Effector memory CD4-positive, alpha-beta T cell (primary cell): ENCODE results near the gene MALRD1.

Experiments
- DNase-seq, 3 donors: peaks; one replicate each; pipeline ENCODE4 v3.0.0-alpha.2; 2020
- H3K27ac ChIP-seq: 2 replicates; pipeline ENCODE4 v1.7.0; 2013; ENCODE audit warnings: mild to moderate bottlenecking, low read length, moderate library complexity; ENCODE audit not compliant: insufficient read depth, poor library complexity, severe bottlenecking
- H3K27me3 ChIP-seq: replicated peaks from 2 replicates; pipeline ENCODE4 v1.7.0; 2013; ENCODE audit warnings: mild to moderate bottlenecking, low read length; ENCODE audit not compliant: insufficient read depth, control insufficient read depth, poor library complexity, severe bottlenecking
- H3K36me3 ChIP-seq: 2 replicates; pipeline ENCODE4 v1.7.0; 2013; ENCODE audit warnings: mild to moderate bottlenecking, low read length, moderate library complexity; ENCODE audit not compliant: control insufficient read depth, insufficient read depth
- H3K4me1 ChIP-seq: 2 replicates; pipeline ENCODE4 v1.7.0; 2013; ENCODE audit warnings: low read length, mild to moderate bottlenecking; ENCODE audit not compliant: control insufficient read depth, insufficient read depth, poor library complexity, severe bottlenecking
- H3K4me3 ChIP-seq: 2 replicates; pipeline ENCODE4 v1.7.0; 2013; ENCODE audit warnings: low read length, low read depth, mild to moderate bottlenecking; ENCODE audit not compliant: insufficient read depth, poor library complexity, severe bottlenecking
- H3K9me3 ChIP-seq: 2 replicates; pipeline ENCODE4 v1.7.0; 2013; ENCODE audit warnings: mild to moderate bottlenecking, low read length, moderate library complexity; ENCODE audit not compliant: control insufficient read depth

The MALRD1 gene

DNA sequence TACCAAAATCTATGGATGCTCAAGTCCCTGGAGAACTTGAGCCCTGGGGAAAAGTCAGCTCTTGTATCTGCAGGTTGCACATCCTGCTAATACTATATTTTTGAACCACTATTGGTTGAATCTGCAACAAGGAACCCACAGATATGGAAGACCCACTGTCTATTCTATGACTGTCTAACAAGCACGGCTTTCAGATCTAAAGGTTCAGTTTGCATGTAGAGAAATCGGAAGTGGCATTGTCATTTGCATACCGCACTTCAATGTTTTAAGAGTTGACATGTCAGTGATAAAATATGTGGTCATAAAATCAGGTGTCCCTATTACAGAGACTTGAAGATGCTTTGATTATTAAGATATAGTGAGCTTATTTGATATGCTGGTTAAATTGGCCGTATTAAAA lies 95.6 kb downstream of the MALRD1 start:
- Histone ChIP-seq H3K36me3 (no peaks in the 10 kb centered on the region), H3K27me3 (no peaks in the 10 kb centered on the region), H3K4me1 (no peaks in the 10 kb centered on the region), H3K4me3 (no peak overlapping the region), H3K9me3 (no peaks in the 10 kb centered on the region), H3K27ac (no peak overlapping the region)
- no peak for DNase-seq

DNA sequence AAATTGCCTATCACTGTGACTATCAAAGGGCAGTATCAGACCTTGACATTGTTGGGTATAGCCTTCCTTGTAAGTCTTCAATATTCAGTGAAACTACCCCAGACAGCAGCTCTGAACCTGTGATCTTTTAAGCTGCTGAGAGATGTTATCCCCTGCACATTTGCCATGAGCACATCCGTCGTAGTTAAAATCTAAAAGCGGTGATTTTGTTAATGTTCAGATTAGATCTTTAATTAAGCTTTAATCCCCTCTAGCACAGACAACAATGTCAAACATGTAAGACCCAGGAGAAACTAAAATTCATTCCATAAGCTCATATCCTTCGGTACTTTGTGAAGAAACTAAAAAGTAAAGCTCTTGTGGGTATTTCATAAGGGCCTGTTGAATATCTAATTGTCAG lies 105.8 kb downstream of the MALRD1 start:
- no peak overlapping the region for H3K27ac ChIP-seq
- no peaks in the 10 kb centered on the region for H3K4me1 ChIP-seq
- no peak overlapping the region for H3K4me3 ChIP-seq
- DNase-seq = no peak
- H3K9me3 ChIP-seq = no peaks in the 10 kb centered on the region
- H3K36me3 ChIP-seq = no peaks in the 10 kb centered on the region
- H3K27me3 ChIP-seq = no peaks in the 10 kb centered on the region

- no peak for DNase-seq
- Histone ChIP-seq H3K9me3 (no peaks in the 10 kb centered on the region), H3K27ac (no peak overlapping the region), H3K4me3 (no peak overlapping the region), H3K4me1 (no peaks in the 10 kb centered on the region), H3K27me3 (no peaks in the 10 kb centered on the region), H3K36me3 (no peaks in the 10 kb centered on the region)
Measured at GRCh38 chr10:19158358-19158757, 109.8 kb downstream of the MALRD1 start.

- H3K36me3 ChIP-seq = no peaks in the 10 kb centered on the region
Measured at GRCh38 chr10:19158870-19159269, 110.3 kb downstream of the MALRD1 start.

GRCh38 chr10:19164461-19164860 lies 115.9 kb downstream of the MALRD1 start:
- Histone ChIP-seq H3K36me3 (no peaks in the 10 kb centered on the region), H3K4me1 (no peaks in the 10 kb centered on the region), H3K9me3 (no peaks in the 10 kb centered on the region), H3K4me3 (no peak overlapping the region), H3K27ac (no peak overlapping the region), H3K27me3 (no peaks in the 10 kb centered on the region)
- DNase-seq = no peak

More at GRCh38 chr10:19158870-19159269, 110.3 kb downstream of the MALRD1 start:
- H3K4me1 ChIP-seq = no peaks in the 10 kb centered on the region
- no peak overlapping the region for H3K4me3 ChIP-seq
- H3K27ac ChIP-seq = no peak overlapping the region
- DNase-seq = no peak
- H3K9me3 ChIP-seq = no peaks in the 10 kb centered on the region
- H3K27me3 ChIP-seq = no peaks in the 10 kb centered on the region

GRCh38 chr10:19168584-19168983 lies 120.0 kb downstream of the MALRD1 start:
- no peak for DNase-seq
- Histone ChIP-seq H3K27ac (no peak overlapping the region), H3K4me3 (no peak overlapping the region), H3K27me3 (no peaks in the 10 kb centered on the region), H3K4me1 (no peaks in the 10 kb centered on the region), H3K36me3 (no peaks in the 10 kb centered on the region), H3K9me3 (no peaks in the 10 kb centered on the region)

- no peaks in the 10 kb centered on the region for H3K9me3 ChIP-seq
- no peak overlapping the region for H3K27ac ChIP-seq
- no peaks in the 10 kb centered on the region for H3K4me1 ChIP-seq
- DNase-seq = no peak
- no peaks in the 10 kb centered on the region for H3K27me3 ChIP-seq
- no peaks in the 10 kb centered on the region for H3K36me3 ChIP-seq
- no peak overlapping the region for H3K4me3 ChIP-seq
Measured at GRCh38 chr10:19169041-19169440, 120.4 kb downstream of the MALRD1 start.

- H3K36me3 ChIP-seq = no peaks in the 10 kb centered on the region
- no peak overlapping the region for H3K4me3 ChIP-seq
- no peak for DNase-seq
- no peak overlapping the region for H3K27ac ChIP-seq
- H3K4me1 ChIP-seq = no peaks in the 10 kb centered on the region
- H3K27me3 ChIP-seq = no peaks in the 10 kb centered on the region
- H3K9me3 ChIP-seq = no peaks in the 10 kb centered on the region
Measured at GRCh38 chr10:19169684-19170083, 121.1 kb downstream of the MALRD1 start.

DNA sequence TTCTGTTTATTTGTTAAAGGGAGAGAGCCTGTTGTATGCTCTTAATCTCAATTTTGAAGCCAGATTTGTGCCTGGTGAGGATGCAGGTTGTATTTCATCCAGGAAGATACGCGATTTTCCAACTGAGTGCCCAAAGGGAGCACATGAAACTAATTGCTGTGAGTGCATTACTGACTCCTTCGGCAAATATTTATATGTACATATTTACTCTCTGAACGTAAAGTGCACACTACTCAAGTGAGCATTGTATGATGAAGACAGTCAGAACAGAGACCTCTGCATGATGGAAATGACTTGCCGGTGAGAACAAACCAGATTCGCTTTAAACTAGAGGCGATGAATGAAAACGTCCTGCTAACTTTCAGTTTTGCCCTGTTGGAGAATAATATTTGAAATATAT lies 130.1 kb downstream of the MALRD1 start:
- DNase-seq = no peak
- Histone ChIP-seq H3K9me3 (no peaks in the 10 kb centered on the region), H3K36me3 (no peaks in the 10 kb centered on the region), H3K27ac (no peak overlapping the region), H3K4me3 (no peak overlapping the region), H3K27me3 (no peaks in the 10 kb centered on the region), H3K4me1 (no peaks in the 10 kb centered on the region)

DNA sequence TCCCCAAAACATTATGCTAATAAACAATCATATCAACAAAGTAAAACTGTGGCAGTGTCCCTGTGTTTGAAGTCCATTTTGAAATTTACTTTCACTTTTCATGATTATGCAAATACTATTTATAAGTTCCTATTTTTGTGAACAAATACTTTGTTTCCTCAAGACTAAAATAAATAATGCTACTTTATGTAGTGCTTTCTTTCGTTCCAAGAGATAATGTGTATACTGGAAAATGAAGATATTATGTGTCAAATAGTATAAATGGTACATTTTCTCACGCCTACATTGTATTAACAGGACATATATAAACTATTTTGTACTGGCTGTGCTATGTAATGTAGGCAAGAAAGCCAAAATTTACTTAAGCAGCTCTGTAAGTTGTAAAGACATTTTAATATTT lies 136.3 kb downstream of the MALRD1 start:
- no peak overlapping the region for H3K4me3 ChIP-seq
- no peaks in the 10 kb centered on the region for H3K27me3 ChIP-seq
- no peaks in the 10 kb centered on the region for H3K36me3 ChIP-seq
- DNase-seq = no peak
- no peaks in the 10 kb centered on the region for H3K4me1 ChIP-seq
- H3K9me3 ChIP-seq = no peaks in the 10 kb centered on the region
- H3K27ac ChIP-seq = no peak overlapping the region

GRCh38 chr10:19194866-19195265 lies 146.3 kb downstream of the MALRD1 start:
- Histone ChIP-seq H3K4me3 (no peak overlapping the region), H3K27me3 (no peaks in the 10 kb centered on the region), H3K4me1 (no peaks in the 10 kb centered on the region), H3K27ac (no peak overlapping the region), H3K9me3 (no peaks in the 10 kb centered on the region), H3K36me3 (no peaks in the 10 kb centered on the region)
- DNase-seq = no peak
